Measurements from ENCODE around the gene PAK1.
"Not testable (repeated sequence)": the region's sequence is repeated elsewhere in the genome, so short reads cannot be mapped to it uniquely, and the experiment has no call there.

PAK1 gene

DNA sequence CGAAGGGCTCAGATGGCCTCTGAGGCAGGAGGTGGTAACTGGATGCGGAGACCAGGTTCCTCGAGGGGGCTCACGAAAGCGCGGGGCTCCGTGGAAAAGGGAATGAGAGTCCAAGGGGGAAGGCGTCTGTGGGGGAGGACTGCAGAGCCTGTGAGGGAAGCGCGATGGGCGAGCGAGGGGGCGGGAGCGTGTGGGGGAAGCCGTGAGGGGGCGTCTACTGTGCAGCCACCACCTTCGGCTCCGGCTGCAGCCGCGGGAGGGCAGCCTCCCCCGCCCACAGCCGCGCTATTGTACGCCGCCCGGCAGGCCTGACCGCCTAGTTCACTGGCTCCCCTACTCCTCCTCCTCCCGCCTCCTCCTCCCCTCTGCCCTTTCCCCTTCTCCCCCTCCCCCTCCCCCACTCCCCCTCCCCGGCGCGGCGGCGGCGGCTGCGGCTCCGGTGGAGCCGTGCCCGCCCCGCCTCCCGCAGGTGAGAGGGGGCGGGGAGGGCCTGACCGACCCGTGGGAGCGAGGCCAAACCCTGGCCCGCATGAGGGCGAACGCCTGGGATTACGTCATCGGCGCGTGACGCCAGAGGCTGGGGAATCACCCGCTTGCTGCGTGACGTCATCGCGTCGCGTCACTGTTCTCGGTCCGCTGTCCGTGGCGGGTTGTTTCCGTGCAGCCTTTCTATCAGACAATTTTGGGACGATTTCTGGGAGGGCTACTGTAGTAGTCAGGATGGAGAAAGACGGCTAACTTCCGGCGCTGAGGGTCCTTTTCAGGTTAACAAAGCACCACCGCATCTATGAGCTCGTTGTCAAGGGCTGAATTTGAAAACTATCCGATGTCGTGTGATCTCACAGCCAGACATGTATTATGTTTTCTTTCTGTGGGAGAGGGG lies at the start of gene PAK1:
TSS of gene PAK1 (minus strand) at position 294 of the 883 bp plus-strand sequence. CDS start 81,574 bp downstream, outside the sequence.
- DNase-seq (ENCODE audit: low spot score) = peak; percentile 82

DNA sequence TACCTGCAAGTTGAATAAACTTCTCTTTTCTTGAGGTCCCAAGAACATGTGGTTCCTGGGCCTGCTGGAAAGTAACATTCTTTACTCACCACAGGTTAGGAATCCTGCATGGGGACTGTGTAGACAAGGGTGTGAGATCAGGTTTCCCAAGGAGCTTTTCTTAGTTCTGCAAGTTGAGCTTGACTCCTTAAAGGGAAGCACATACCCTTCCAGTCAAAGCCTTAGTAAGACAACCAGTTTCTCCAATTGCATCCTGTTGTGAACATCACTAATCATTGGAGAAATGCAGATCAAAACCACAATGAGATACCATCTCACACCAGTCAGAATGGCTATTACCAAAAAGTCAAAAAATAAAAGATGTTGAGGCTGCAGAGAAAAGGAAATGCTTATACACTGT lies 48.3 kb upstream of the PAK1 start:
- DNase-seq (ENCODE audit: low spot score) = no peak

DNA sequence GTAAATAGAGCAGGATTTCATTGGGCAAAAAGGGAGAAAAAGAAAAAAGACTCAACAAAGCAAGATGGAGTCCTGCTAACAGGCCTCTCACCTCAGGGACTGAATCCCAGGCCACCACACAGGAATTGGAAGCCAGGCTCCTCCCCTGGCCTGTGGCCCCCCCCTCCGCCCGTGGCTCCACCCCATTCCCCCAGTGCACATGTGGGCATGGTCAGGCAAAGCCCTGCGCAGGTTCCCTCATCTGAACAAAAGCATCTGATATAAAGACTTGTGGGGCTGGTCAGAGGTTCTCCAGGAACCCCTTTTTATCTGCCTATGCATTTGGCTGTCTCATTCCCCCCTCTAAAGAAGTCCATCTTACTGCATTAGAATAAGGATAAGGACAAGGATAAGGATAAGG lies 46.0 kb upstream of the PAK1 start:
- DNase-seq (ENCODE audit: low spot score) = no peak

DNA sequence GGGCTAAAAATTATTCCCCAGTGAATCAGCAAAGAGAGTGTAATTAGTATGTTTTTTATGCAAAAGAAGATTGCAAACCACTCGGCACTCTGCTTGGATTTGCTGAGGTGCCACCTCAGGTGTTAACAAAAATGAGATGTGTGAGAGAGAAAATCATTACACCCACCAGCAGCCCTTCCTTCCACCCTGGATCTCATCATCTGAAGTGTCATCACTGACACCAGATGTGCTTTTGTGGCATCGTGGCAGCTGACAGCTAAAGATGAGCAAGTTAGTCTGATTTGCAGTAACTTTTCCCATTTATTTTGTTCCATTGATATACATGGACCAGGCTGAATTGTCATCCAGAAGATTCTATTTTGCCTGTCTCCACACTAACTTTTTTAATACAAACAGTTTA lies 44.6 kb upstream of the PAK1 start:
- no peak for DNase-seq (ENCODE audit: low spot score)

DNA sequence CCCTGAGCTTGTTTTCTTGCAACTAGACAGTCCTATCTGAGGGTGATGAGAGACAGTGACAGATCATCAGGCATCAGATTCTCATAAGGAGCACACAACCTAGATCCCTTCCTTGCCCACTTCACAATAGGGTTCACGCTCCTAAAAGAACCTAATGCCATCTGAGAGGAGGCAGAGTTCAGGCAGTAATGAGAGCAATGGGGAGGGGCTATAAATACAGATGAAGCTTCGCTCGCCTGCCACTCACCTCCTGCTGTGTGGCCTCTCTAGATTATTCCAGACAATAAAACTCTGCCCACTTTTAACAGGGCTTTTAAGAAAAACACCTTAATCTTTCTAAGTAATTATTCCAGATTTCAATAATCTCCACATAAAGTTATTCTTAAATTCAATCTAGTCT lies 43.9 kb upstream of the PAK1 start:
- no peak for DNase-seq (ENCODE audit: low spot score)

DNA sequence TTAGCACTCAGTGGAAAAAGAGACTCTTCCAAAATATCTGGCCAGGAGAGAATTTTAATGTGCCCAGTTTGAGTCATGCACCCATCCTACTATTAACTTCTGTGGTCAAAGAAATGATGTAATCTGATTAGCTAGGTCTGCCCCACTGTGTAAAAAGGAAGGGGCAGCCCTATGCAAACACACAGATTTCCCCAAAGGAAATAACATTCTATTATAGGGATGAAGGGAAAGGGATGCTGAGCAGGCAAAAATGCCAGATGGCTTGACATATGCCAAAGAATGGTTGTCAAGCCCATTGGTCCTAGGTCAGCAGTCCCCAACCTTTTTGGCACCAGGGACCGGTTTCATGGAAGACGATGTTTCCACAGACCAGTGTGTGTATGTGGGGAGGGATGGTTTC lies 43.3 kb upstream of the PAK1 start:
- no peak for DNase-seq (ENCODE audit: low spot score)

DNA sequence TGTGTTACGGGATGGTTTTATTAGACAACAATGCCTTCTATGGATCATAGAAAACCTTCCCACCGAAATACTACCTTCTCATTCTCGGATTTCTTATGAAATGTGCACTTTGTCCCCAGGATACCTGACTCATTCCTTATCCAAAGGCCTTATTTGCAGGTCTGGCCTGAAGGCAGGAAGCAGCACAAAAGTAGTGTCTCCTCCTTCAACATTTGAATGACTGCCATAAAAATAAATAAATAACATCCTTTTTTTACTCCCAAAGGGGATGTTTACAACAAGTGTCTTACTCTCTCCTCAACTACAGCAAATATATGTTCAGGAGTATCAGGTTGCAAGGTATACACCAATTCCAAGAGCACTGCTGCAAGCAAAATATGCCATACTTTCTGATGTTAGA lies 41.6 kb upstream of the PAK1 start:
- DNase-seq (ENCODE audit: low spot score) = no peak

DNA sequence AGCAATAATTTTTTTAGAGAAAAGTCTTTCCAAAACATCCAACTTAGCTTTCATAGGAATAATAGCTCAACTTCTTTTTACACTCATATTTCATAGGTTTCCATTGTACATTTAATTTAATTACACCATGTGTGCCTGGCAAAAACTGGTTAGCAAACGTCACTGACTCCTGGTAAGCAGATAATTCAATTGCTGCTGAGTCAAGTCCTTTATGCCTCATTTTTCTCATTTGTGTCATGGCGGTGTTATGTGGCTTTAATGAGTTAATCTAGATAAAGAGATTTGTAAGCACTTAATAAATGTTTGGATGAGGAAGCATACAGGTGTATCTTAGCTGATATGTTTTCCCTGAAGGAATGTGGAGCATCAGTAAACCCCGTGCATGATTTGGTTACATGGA lies 41.2 kb upstream of the PAK1 start:
- DNase-seq (ENCODE audit: low spot score) = no peak

DNA sequence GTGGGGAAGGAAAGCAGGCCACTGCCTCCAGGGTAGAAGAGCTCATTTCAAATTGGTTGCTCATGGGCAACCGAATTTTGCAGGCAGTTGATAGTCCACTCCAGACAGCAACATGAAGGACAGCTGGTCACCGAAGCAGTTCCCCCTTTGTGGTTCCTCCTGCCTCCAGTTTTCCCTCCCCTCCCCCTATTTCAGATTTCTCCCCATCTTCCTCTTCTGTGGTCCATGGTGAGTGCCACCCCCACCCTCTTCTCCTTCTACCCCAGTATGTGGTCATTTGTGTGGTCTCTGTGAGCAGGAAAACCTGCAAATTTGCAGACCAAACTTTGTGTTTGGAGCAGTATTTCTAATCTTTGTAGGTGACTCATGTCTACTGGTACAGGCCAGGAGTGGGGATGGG lies 38.2 kb upstream of the PAK1 start:
- DNase-seq (ENCODE audit: low spot score) = no peak

DNA sequence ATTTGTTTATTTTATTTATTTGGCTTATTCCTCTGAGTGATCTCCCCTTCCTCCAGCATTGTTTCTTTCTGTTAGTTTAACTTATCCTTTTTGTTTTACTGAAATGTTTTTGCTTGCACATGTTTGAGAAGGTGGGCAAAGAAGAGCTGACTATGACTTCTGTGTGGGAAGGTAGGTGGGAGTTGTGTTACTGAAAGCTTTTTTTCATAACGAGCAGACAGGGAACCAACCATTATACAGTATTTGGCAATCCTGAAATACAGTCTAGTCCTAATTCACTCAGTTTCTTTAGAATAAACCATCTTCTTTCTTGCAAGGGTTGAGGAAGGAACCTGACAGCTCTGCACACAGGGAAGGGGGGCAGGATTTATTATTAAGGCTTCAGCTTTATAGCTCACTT lies 37.0 kb upstream of the PAK1 start:
- DNase-seq (ENCODE audit: low spot score) = no peak

DNA sequence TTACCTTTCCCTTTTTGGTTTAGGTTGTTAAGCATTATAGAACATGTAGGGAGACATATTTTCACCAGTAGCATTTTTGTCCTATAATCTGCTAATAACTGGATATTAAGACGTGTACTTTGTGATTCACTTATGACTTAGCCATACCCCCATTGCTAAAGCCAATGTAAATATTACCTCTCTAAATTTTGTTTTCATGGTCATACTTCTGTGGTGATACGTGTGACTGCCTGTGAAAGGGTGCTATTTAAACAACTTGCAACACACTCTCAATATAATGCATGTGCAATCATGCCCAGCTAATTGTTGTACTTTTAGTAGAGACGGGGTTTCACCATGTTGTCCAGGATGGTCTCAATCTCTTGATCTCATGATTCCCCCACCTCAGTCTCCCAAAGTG lies 36.2 kb upstream of the PAK1 start:
- DNase-seq (ENCODE audit: low spot score) = no peak

DNA sequence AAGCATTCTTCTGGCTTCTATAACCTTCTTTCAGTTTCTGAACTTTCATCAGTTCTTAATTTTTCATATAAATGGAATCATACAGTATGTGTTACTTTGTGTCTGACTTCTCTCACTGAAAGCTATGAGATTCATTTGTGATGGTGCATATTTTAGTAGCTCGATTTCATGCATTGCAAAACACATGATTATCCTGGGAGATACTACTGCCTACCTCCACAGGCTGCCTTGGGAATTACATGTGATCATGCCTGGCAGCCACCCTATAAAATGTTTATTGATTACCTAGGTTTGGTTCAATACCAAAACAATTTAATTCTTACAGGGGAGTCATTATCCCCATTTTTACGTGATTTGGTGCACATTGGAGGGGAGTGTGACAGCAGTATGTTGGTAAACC lies 34.1 kb upstream of the PAK1 start:
- DNase-seq (ENCODE audit: low spot score) = no peak

DNA sequence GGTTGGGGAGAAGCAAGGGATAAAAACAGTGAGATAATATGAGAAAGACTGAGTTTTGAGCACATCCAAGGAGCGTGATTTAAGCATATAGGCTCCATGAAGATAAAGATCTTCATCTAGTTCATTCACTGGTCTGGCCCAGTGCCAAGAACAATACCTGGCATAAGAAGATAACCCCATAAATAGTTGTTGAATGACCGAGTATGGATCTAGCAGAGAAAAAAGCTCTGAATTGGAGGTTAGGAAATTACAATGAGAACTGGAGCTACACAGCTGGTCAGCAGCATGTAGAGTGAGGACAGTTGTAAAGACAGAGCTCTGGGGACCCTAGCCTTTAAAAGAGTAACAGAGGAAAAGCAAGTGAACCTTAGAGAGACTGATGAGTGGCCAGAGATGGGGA lies 33.0 kb upstream of the PAK1 start:
- no peak for DNase-seq (ENCODE audit: low spot score)

DNA sequence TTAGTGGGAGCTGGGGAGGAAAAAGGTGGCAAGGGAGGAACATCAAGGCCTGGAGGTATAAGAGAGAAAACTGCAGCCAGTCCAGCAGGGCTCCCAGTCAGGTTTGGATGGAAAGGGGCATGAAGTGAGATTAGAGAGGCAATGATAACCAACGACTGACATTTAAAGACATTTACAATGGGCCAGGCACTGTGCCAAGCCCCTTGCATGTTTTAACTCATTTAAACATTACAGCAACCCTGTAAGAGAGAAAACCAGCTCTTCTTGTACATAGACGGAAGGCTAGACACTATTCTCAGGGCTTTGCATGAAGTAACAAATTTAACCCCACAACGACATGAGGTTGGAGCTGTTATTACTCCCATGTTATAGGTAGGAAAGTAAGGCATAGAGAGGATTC lies 32.1 kb upstream of the PAK1 start:
- DNase-seq (ENCODE audit: low spot score) = no peak

DNA sequence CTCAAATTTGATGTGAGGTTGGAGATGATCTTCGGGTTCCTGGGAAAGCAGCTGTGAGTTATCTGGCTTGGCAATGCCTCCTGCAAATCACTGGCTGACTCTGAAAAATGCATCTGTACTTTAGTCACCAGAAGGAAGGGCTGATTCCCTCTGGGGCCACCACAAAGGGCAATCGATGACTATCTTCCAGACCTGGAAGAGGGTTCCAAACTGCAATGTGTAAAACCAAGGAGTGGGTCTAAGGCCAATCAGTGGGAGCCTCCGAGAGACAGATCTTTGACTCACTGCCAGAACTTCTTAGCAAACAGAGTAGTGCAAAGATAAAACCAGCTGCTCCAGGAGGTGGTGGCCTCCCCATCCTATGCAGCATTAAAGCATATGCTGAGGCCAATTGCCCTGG lies 29.1 kb upstream of the PAK1 start:
- DNase-seq (ENCODE audit: low spot score) = no peak

DNA sequence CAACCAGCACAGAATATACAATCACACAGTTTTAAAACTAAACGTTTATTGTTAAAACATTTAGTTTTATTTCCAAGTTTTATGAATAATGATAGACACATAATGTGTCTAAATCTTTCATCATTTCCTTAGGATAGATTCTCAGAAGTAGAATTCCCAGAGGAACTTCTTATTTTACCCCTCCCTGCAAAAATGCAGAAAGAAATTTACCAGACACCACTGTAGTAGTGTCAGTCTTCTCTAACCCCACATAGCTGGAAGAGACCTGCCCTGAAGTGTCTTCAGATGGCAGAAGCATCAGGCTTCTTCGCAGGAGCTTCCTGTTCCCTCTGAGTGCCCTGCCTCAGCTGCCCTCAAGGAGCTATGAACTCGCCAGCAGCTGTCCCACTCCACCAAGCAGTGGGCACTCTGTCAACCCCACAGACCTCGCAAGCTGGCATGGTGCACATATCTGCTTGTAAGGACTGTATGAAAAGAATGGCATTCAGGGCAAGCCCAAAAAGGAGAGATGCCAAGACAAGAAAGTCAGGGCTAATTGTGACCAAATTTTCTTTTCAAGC lies 28.5 kb upstream of the PAK1 start:
- DNase-seq (ENCODE audit: low spot score) = no peak

DNA sequence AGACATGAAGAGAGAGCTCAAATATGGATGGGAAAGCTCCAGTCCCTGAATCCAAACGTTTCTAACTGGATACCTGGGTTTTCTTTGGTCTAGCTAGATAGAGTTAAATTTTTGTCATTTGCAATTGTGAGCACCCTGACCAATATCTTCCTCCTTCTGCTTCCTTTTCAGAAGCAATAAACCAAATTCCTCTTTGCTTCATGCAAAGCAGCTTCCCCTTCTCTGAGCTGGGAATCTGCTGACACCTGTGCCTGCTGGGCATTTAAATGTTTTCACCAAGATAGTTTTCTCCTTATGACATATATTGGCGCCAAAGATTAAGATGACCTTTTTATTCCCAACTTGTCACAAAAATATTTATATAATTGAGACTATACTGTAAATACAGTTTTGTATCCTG lies 27.9 kb upstream of the PAK1 start:
- DNase-seq (ENCODE audit: low spot score) = no peak

DNA sequence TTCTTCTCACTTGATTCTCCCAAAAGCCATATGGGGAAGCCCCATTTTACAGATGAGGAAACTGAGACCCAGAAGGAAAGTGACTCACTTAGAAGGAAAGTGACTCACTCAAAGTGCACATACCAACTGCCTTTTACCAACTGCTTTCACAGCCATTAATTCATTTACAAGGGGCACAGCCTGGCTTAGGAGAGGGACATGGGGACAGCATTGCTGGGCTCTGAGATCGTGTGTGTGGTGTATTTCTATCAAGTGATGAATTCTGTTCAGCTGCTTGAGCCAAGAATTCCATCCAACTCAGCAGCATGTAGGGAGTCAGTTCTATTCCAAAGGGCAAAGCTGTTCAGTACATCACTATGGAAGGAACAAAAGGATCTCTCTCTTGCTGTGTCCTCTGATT lies 23.5 kb upstream of the PAK1 start:
- no peak for DNase-seq (ENCODE audit: low spot score)

DNA sequence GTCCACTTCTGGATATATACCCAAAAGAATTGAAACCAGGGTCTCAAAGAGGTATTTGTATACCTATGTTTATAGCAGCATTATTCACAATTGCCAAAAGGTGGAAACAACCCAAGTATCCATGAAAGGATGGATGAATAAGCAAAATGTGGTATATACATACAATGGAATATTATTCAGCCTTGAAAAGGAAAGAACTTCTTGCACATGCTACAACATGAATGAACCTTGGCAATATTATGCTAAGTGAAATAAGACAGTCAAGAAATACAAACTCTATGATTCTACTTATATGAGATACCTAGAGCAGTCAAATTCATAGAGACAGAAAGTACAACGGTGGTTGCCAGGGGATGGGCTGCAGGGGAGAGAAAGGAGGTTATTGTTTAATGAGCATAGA lies 21.6 kb upstream of the PAK1 start:
- no peak for DNase-seq (ENCODE audit: low spot score)

DNA sequence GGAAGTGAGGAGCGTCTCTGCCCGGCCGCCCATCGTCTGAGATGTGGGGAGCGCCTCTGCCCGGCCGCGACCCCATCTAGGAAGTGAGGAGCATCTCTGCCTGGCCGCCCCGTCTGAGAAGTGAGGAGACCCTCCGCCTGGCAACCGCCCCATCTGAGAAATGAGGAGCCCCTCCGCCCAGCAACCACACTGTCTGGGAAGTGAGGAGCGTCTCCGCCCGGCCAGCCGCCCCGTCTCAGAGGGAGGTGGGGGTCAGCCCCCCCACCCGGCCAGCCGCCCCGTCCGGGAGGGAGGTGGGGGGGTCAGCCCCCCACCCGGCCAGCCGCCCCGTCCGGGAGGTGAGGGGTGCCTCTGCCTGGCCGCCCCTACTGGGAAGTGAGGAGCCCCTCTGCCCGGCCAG lies 16.1 kb upstream of the PAK1 start:
- DNase-seq (ENCODE audit: low spot score) = not testable (repeated sequence)

DNA sequence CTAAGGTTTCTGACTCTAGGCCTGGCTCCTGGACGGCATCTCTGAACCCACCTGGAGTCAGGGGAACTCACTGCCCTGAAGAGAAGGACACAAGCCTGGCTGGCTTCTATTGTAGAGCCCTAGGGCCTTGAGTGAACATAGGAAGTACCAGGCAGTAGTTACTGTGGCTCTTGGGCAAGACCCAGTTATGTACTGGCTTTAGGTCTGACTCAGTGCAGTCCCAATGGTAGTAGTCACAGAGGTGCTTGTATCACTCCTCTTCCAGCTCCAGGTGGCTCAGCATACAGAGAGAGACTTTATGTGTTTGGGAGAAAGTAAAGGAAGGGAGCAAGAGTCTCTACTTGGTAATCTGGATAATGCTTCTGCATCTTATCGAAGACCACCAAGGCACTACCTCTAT lies 13.9 kb upstream of the PAK1 start:
- DNase-seq (ENCODE audit: low spot score) = no peak

DNA sequence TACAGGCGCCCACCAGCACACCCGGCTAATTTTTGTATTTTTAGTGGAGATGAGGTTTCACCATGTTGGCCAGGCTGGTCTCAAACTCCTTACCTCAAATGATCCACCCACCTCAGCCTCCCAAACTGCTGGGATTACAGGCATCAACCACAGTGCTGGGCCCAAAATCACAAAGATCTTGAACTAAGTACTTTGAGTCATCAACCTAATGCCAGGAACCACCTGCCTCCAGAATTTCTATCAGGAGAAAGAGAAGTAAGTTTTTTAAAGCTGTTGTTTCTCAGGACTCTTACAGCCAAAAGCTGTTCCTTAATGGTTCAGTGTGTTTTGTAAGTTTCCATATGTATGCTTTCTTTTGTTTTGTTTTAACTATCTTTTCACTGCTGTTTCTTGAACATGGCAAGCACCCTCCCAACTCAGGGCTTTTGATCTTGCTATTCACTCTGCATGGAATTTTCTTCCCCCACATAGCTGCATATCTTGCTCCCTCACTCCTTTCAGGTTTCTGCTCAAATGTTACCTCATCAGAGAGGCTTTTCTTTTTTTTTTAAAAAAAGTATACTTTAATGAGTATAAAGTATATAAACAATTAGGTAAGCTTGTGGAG lies 6.0 kb upstream of the PAK1 start:
- DNase-seq (ENCODE audit: low spot score) = no peak

DNA sequence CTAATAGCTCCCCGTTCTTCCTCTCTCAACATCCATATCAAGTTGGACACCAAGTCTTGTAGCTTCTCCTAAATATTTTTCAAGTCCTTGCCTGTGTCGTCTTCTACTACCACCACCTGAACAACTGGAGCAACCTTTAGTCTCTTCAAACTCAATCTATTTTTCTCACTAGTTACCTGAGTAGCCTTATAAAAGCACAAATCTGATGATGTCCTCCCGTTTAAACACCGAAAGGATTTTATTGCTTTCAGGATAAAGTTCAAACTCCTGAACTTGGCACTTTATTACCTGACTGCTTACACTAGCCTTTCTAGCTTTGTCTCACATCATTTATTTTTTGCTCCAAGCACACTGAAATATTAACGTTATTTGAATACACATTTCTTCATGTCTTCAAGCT lies 1.3 kb upstream of the PAK1 start:
- no peak for DNase-seq (ENCODE audit: low spot score)

DNA sequence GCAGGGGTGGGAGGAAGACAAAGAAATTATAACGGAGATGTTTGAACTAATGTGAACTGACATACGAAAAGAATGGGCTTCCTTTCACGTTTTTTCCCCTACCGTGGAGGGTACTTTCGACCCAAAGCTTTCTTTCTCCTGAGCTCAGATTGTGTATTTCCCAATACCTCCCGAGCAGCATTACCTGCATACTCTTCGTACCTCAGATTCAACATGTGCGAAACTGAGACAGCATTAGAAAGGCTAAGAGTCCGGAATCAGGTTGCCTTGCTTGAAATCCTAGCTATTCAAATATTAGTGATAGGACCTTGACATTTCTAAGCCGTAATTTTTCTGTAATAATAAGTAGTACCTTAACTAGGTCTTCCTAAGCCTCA lies 778 bp upstream of the PAK1 start:
- DNase-seq (ENCODE audit: low spot score) = no peak
